ENCODE results near the gene TGOLN2.

GRCh38 chr2:85376291-85377065 is 48.7 kb upstream of the TGOLN2 start:
- no peak for TF ChIP-seq CREB1 (IDR thresholded peaks at IDR 0.05; ENCODE audit: low read depth)
- TF ChIP-seq EGR1 (IDR thresholded peaks at IDR 0.05), result no peak
- no peak for TF ChIP-seq EP300 (IDR thresholded peaks at IDR 0.05; ENCODE audit: borderline replicate concordance)
- no peak for TF ChIP-seq MAX (IDR thresholded peaks at IDR 0.05)
- TF ChIP-seq FOXM1 (IDR thresholded peaks at IDR 0.05; ENCODE audit: borderline replicate concordance, low read depth), result no peak
- no peak for TF ChIP-seq TAF1 (IDR thresholded peaks at IDR 0.05; ENCODE audit: low read depth)
- TF ChIP-seq REST (IDR thresholded peaks at IDR 0.05; ENCODE audit: low read depth), result no peak
- no peak for TF ChIP-seq YY1 (IDR thresholded peaks at IDR 0.05; ENCODE audit: low read depth)
- no peak for TF ChIP-seq CEBPB (IDR thresholded peaks at IDR 0.05)
- TF ChIP-seq TCF12 (IDR thresholded peaks at IDR 0.05; ENCODE audit: low read depth), result no peak
- TF ChIP-seq RAD21 (IDR thresholded peaks at IDR 0.05; ENCODE audit: low read depth), result no peak
- no peak for TF ChIP-seq USF1 (IDR thresholded peaks at IDR 0.05)
- no peak for TF ChIP-seq TEAD4 (IDR thresholded peaks at IDR 0.05)
